Breast epithelium (tissue), 3 donors: ENCODE measurements around the gene KHK.

Experiments
- POLR2A ChIP-seq: fragments of 450-650 bp; IDR thresholded peaks from one replicate; pipeline ENCODE4 v1.6.1; 2016; ENCODE audit warnings: antibody characterized with exemption, mild to moderate bottlenecking, moderate library complexity
- POLR2AphosphoS5 ChIP-seq, 3 donors: sonication (generic); formaldehyde crosslinking; IDR thresholded peaks; one replicate each; pipeline ENCODE4 v1.6.1; 2017; ENCODE audit warnings: antibody characterized with exemption in 3 of 3
- TF ChIP-seq, protein P1 (sequence below), 3 donors: fragments of 450-650 bp; IDR thresholded peaks; one replicate each; pipeline ENCODE4 v1.5.1; 2016 to 2017; ENCODE audit warnings: antibody characterized with exemption in 3 of 3, mild to moderate bottlenecking in 3 of 3, moderate library complexity in 3 of 3

DNA sequence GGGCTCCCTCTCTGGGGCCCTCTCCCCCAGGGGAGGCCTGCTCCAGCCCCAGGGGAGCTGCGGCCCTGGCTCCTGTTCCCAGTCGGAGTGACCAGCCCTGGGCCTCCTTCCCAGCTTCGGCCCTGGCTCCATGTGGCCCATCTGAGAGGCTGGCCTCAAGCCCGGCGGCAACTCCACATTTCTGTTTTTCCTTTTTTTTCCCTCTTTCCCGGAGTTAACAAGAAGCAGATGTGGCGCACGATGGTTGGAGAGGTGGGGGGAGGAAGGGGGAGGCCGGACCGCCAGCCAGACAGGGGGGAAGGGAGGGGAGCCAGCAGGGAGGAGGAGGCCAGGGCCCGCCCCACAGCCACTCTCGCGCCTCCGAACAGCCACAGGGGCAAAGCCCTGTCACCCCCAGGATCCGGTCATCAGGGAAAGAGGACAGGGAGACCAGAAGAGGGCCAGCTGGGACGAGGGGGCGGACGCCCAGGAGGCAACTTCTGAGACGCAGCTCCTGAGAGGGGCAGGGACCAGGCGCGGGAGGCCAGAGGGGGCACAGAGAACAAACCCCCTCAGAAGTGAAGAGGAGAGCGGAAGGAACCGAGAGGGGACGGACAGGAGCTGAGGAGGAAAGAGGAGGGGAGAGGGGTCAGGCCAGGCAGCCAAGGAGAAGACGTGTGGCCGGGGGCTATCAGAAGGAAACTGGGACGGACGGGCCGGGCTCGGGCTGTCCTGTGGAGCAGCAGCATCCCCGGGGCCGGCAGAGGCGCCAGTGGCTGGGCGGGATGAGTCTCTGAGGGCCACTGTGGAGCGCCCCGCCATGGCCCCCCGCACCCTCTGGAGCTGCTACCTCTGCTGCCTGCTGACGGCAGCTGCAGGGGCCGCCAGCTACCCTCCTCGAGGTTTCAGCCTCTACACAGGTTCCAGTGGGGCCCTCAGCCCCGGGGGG, 8.0 kb upstream of the KHK start, which contains the start of gene EMILIN1:
- TF ChIP-seq POLR2AphosphoS5 (IDR thresholded peaks at IDR 0.05) (peak; percentile 44 to 67 (median 47)), POLR2A (no peak)
- TF ChIP-seq, protein P1, sequence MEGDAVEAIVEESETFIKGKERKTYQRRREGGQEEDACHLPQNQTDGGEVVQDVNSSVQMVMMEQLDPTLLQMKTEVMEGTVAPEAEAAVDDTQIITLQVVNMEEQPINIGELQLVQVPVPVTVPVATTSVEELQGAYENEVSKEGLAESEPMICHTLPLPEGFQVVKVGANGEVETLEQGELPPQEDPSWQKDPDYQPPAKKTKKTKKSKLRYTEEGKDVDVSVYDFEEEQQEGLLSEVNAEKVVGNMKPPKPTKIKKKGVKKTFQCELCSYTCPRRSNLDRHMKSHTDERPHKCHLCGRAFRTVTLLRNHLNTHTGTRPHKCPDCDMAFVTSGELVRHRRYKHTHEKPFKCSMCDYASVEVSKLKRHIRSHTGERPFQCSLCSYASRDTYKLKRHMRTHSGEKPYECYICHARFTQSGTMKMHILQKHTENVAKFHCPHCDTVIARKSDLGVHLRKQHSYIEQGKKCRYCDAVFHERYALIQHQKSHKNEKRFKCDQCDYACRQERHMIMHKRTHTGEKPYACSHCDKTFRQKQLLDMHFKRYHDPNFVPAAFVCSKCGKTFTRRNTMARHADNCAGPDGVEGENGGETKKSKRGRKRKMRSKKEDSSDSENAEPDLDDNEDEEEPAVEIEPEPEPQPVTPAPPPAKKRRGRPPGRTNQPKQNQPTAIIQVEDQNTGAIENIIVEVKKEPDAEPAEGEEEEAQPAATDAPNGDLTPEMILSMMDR (IDR thresholded peaks at IDR 0.05) = no peak
